CD4-positive, alpha-beta T cell treated with Interleukin-15 for 4 hours (primary cell): ENCODE results near the gene TULP1.
"Not testable (repeated sequence)": the region's sequence is repeated elsewhere in the genome, so short reads cannot be mapped to it uniquely, and the experiment has no call there.

Source experiments
- DNase-seq: peaks from one replicate; pipeline ENCODE4 v3.0.0-alpha.2; 2020; ENCODE audit warnings: low spot score

The TULP1 gene

GRCh38 chr6:35521235-35521634 lies 8.5 kb upstream of the TULP1 start:
- no peak for DNase-seq

- DNase-seq, result no peak
Observed at GRCh38 chr6:35519313-35520015, 6.8 kb upstream of the TULP1 start.

- DNase-seq, result no peak
Observed at GRCh38 chr6:35518566-35519312, 6.0 kb upstream of the TULP1 start.

GRCh38 chr6:35517978-35518377 lies 5.3 kb upstream of the TULP1 start:
- not testable (repeated sequence) for DNase-seq

GRCh38 chr6:35516712-35517111 lies 4.0 kb upstream of the TULP1 start:
- DNase-seq, result no peak

GRCh38 chr6:35515939-35516338 lies 3.2 kb upstream of the TULP1 start:
- DNase-seq, result not testable (repeated sequence)

GRCh38 chr6:35514587-35514986 lies 1.9 kb upstream of the TULP1 start:
- no peak for DNase-seq

- no peak for DNase-seq
Observed at GRCh38 chr6:35512006-35512405, 690 bp downstream of the TULP1 start.

GRCh38 chr6:35511562-35511941 lies 1.1 kb downstream of the TULP1 start:
- DNase-seq, result no peak

GRCh38 chr6:35510916-35511561 lies 1.7 kb downstream of the TULP1 start:
- no peak for DNase-seq

GRCh38 chr6:35508542-35508941 lies 4.2 kb downstream of the TULP1 start:
- DNase-seq, result no peak

GRCh38 chr6:35508027-35508426 lies 4.7 kb downstream of the TULP1 start:
- DNase-seq, result no peak

- DNase-seq, result no peak
Observed at GRCh38 chr6:35507221-35507620, 5.5 kb downstream of the TULP1 start.

- no peak for DNase-seq
Observed at GRCh38 chr6:35506536-35506935, 6.2 kb downstream of the TULP1 start.

GRCh38 chr6:35505999-35506412 lies 6.7 kb downstream of the TULP1 start:
- no peak for DNase-seq

GRCh38 chr6:35503534-35503933 lies 9.2 kb downstream of the TULP1 start:
- no peak for DNase-seq

GRCh38 chr6:35501784-35502183 lies 10.9 kb downstream of the TULP1 start:
- DNase-seq, result no peak

- DNase-seq, result no peak
Observed at GRCh38 chr6:35500782-35501181, 11.9 kb downstream of the TULP1 start.

GRCh38 chr6:35499372-35499771 lies 13.3 kb downstream of the TULP1 start:
- DNase-seq, result no peak

GRCh38 chr6:35498422-35499067 lies 14.2 kb downstream of the TULP1 start:
- no peak for DNase-seq

GRCh38 chr6:35497571-35498421 lies 14.9 kb downstream of the TULP1 start:
- DNase-seq, result peak; percentile 18
